SK-N-SH (cell line): ENCODE results near the gene ESYT1. TPM values are rescaled to one million over a fixed set of nuclear protein-coding genes. Genes with fewer than 3 reads are reported as not detected.

Experiments
- CTCF ChIA-PET: fragments of 300-600, 350-600 bp; formaldehyde crosslinking; extraction: SDS; loops from one replicate; lab custom pipeline; 2021; lab: Yijun Ruan, JAX
- POLR2A ChIA-PET: fragments of 350-600 bp; sonication (Branson Sonifier 250); formaldehyde crosslinking; extraction: SDS; loops from one replicate; lab custom pipeline; 2020; ENCODE audit warnings: antibody characterized with exemption, inconsistent platforms; lab: Yijun Ruan, JAX
- DNase-seq: peaks from one replicate; pipeline ENCODE4 v3.0.0; 2012
- H2AFZ ChIP-seq: fragments of 200-600 bp; sonication (generic); 2 replicates; pipeline ENCODE4 v1.8.1; 2016; ENCODE audit warnings: antibody characterized with exemption, mild to moderate bottlenecking, low read depth
- H3F3A ChIP-seq: fragments of 200-600 bp; sonication (generic); replicated peaks from 2 replicates; pipeline ENCODE3; 2016; ENCODE audit warnings: antibody characterized with exemption, mild to moderate bottlenecking; ENCODE audit not compliant: insufficient read depth
- H3K27ac ChIP-seq, 2 experiments: fragments of 200-500 bp in 1 of 2; fragments of 200-600 bp in 1 of 2; sonication (Bioruptor generic) in 1 of 2; sonication (generic), shearing (Covaris generic) in 1 of 2; 2 replicates each; pipeline versions ENCODE4 v1.5.1 to v1.6.1; 2014 to 2016; ENCODE audit warnings: low read depth in 2 of 2, inconsistent platforms in 1 of 2, low read length in 1 of 2, mild to moderate bottlenecking in 1 of 2, mixed read lengths in 1 of 2
- H3K27me3 ChIP-seq: fragments of 200-600 bp; sonication (generic), shearing (Covaris generic); 2 replicates; pipeline ENCODE4 v1.6.1; 2016; ENCODE audit warnings: mixed run types; ENCODE audit not compliant: insufficient read depth
- H3K36me3 ChIP-seq, 2 experiments: fragments of 200-500 bp in 1 of 2; fragments of 200-600 bp in 1 of 2; sonication (Bioruptor generic) in 1 of 2; sonication (generic) in 1 of 2; replicated peaks in 1 of 2; 2 replicates each; pipeline versions ENCODE3 to v1.5.1; 2014 to 2016; ENCODE audit warnings: low read length in 1 of 2, mild to moderate bottlenecking in 1 of 2; ENCODE audit not compliant: insufficient read depth in 2 of 2, control insufficient read depth in 1 of 2
- H3K4me1 ChIP-seq, 2 experiments: fragments of 200-500 bp in 1 of 2; fragments of 200-600 bp in 1 of 2; sonication (Bioruptor generic) in 1 of 2; sonication (generic), shearing (Covaris generic) in 1 of 2; 2 replicates each; pipeline versions ENCODE4 v1.5.1 to v1.6.1; 2014 to 2016; ENCODE audit warnings: low read depth in 1 of 2, low read length in 1 of 2, mixed run types in 1 of 2; ENCODE audit not compliant: insufficient read depth in 2 of 2, control insufficient read depth in 1 of 2
- H3K4me2 ChIP-seq: fragments of 200-600 bp; sonication (generic), shearing (Covaris generic); 2 replicates; pipeline ENCODE4 v1.6.1; 2017; ENCODE audit warnings: mixed run types
- H3K4me3 ChIP-seq, 2 experiments: fragments of 200-500 bp in 1 of 2; fragments of 200-600 bp in 1 of 2; sonication (Bioruptor generic) in 1 of 2; sonication (generic), shearing (Covaris generic) in 1 of 2; 2 replicates each; pipeline versions ENCODE4 v1.5.1 to v1.8.1; 2014 to 2016; ENCODE audit warnings: low read depth in 2 of 2, inconsistent platforms in 1 of 2, low read length in 1 of 2, mild to moderate bottlenecking in 1 of 2, mixed read lengths in 1 of 2, moderate library complexity in 1 of 2
- H3K79me2 ChIP-seq: fragments of 200-600 bp; sonication (generic); 2 replicates; pipeline ENCODE4 v1.8.1; 2017; ENCODE audit warnings: mild to moderate bottlenecking; ENCODE audit not compliant: insufficient read depth
- H3K9ac ChIP-seq: fragments of 200-600 bp; sonication (generic); 2 replicates; pipeline ENCODE4 v1.6.1; 2017; ENCODE audit warnings: mixed run types
- H3K9me2 ChIP-seq: fragments of 200-600 bp; sonication (generic); 2 replicates; pipeline ENCODE4 v1.6.1; 2017; ENCODE audit warnings: mixed run types
- H3K9me3 ChIP-seq: fragments of 200-600 bp; sonication (generic); 2 replicates; pipeline ENCODE4 v1.6.1; 2017; ENCODE audit warnings: mixed run types, mild to moderate bottlenecking, moderate library complexity
- H4K20me1 ChIP-seq: fragments of 200-600 bp; sonication (generic); 2 replicates; pipeline ENCODE4 v1.6.1; 2017; ENCODE audit warnings: mild to moderate bottlenecking, mixed run types; ENCODE audit not compliant: insufficient read depth
- FOSL2 ChIP-seq: IDR thresholded peaks from 2 replicates; pipeline ENCODE4 v1.4.0; 2012; ENCODE audit warnings: low read depth, mild to moderate bottlenecking, moderate library complexity, borderline replicate concordance
- FOXJ3 ChIP-seq: sonication (generic); formaldehyde crosslinking; IDR thresholded peaks from 2 replicates; pipeline ENCODE4 v1.5.1; 2020; ENCODE audit warnings: mild to moderate bottlenecking, missing genetic modification reagents
- GATA2 ChIP-seq: sonication (generic); formaldehyde crosslinking; IDR thresholded peaks from 2 replicates; pipeline ENCODE4 v1.5.0; 2020; ENCODE audit warnings: mild to moderate bottlenecking, missing genetic modification reagents
- IRF3 ChIP-seq: fragments of 150-350 bp; IDR thresholded peaks from 2 replicates; pipeline ENCODE4 v1.6.1; 2016; ENCODE audit warnings: mild to moderate bottlenecking, low read depth, low read length
- MEF2A ChIP-seq: IDR thresholded peaks from 2 replicates; pipeline ENCODE4 v1.4.0; 2012; ENCODE audit warnings: low read depth, borderline replicate concordance
- RCOR1 ChIP-seq: fragments of 150-350 bp; IDR thresholded peaks from 2 replicates; pipeline ENCODE4 v1.6.1; 2017; ENCODE audit warnings: antibody characterized with exemption, low read length
- REST ChIP-seq: IDR thresholded peaks from 2 replicates; pipeline ENCODE4 v1.6.1; 2012; ENCODE audit warnings: mild to moderate bottlenecking, low read depth, low read length, moderate library complexity
- RFX5 ChIP-seq: IDR thresholded peaks from 2 replicates; pipeline ENCODE4 v1.6.1; 2012; ENCODE audit warnings: mild to moderate bottlenecking, improper control_type of control experiment, low read length
- SMC3 ChIP-seq: IDR thresholded peaks from 2 replicates; pipeline ENCODE4 v1.6.1; 2012; ENCODE audit warnings: low read depth, low read length, improper control_type of control experiment
- TAF1 ChIP-seq: IDR thresholded peaks from 2 replicates; pipeline ENCODE4 v1.6.1; 2012; ENCODE audit warnings: low read depth, mild to moderate bottlenecking, low read length, moderate library complexity, borderline replicate concordance
- USF2 ChIP-seq: fragments of 150-350 bp; IDR thresholded peaks from 2 replicates; pipeline ENCODE4 v1.6.1; 2017; ENCODE audit warnings: antibody characterized with exemption, low read length, low read depth, borderline replicate concordance
- ZBTB33 ChIP-seq: IDR thresholded peaks from 2 replicates; pipeline ENCODE4 v1.4.0; 2012; ENCODE audit warnings: low read depth, borderline replicate concordance
- WGBS: methylation state at CpG from one replicate; pipeline ENCODE4 v1.1.6; 2017; ENCODE audit warnings: low lambda C conversion rate; 5-methylcytosine and 5-hydroxymethylcytosine counted together
- polyA plus RNA-seq, 3 experiments: library from polyadenylated mRNA; depleted of rRNA; stranded (reverse); fragments of >200 nt; gene quantifications; 2 replicates each; pipeline ENCODE4 v1.2.3, GENCODE V29; 2012

Gene ESYT1
- polyA plus RNA-seq, 1 of the 3 experiments (the other 2 are of a cell fraction), result 132 TPM

- no peak for DNase-seq
- Histone ChIP-seq H3K36me3 (peaks cover 6 to 9% of the 10 kb centered on the region in 2 experiments), H3K79me2 (peaks cover 41% of the 10 kb centered on the region), H3K27me3 (no peaks in the 10 kb centered on the region), H4K20me1 (no peaks in the 10 kb centered on the region), H3K9me3 (no peaks in the 10 kb centered on the region), H3K4me3 (peak overlapping the region; percentile 62 to 87; a peak in 3 of 4 replicates), H3F3A (peaks cover 25% of the 10 kb centered on the region), H2AFZ (no peak overlapping the region), H3K27ac (no peak overlapping the region), H3K4me2 (peak overlapping the region; percentile 95), H3K4me1 (peaks cover 23 to 25% of the 10 kb centered on the region in 2 experiments; a peak in 3 of 4 replicates), H3K9ac (peak overlapping the region; percentile 82; the same call in 1 of the 2 replicates), H3K9me2 (no peaks in the 10 kb centered on the region)
- CTCF ChIA-PET, result interaction anchor here (1.4 to 2.4 kb wide), 2 partner anchors 25 to 36 kb away, joined by 6 to 14 read pairs; partner anchors contain the start of gene SMARCC2
- no peak for TF ChIP-seq REST
- TF ChIP-seq RCOR1, result no peak
- no peak for TF ChIP-seq MEF2A
- TF ChIP-seq FOSL2, result no peak
- no peak for TF ChIP-seq TAF1
- TF ChIP-seq FOXJ3 (CRISPR knock-in tag), result no peak
- TF ChIP-seq RFX5, result no peak
- TF ChIP-seq IRF3, result no peak
- TF ChIP-seq SMC3, result no peak
- TF ChIP-seq ZBTB33, result no peak
- no peak for TF ChIP-seq USF2
- no peak for TF ChIP-seq GATA2 (CRISPR knock-in tag)
- WGBS, result 80% methylated on average over 5 of the region's 5 CpGs
- POLR2A ChIA-PET, result no interaction called here
These were observed 25.6 kb downstream of the ESYT1 start for GRCh38 chr12:56153678-56154065.
